ENCODE results near the gene UBD.

DNA sequence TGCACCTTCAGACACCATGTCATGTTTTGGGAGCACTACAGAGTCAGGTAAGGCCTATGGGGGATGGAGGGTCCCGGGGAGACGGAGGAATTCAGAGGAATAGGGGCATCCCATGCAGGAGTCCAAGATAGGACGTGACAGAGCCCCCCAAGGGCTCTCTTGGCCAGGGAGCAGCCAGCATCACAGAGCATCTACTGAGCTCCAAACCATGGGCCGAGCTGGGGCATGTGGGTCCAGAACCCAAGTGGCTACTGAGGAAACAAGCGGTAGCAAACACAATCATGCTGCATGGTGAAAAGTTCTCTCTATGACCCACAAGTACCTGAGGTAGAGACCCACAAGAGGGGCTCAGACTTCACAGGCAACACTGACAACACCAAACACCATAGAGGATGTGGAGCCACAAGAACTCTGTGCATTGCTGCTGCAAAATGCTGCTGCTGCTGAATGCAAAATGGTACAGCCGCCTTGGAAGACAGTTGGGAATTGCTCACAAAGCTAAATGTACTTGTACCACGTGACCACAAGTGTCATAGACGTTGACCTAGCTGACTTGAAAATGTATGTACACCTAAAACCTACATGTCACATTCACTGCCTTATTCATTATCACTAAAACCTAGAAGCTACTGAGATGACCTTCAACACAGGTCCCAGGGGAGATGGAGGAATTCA lies 38.4 kb downstream of the UBD start:
- TF ChIP-seq, protein P1, sequence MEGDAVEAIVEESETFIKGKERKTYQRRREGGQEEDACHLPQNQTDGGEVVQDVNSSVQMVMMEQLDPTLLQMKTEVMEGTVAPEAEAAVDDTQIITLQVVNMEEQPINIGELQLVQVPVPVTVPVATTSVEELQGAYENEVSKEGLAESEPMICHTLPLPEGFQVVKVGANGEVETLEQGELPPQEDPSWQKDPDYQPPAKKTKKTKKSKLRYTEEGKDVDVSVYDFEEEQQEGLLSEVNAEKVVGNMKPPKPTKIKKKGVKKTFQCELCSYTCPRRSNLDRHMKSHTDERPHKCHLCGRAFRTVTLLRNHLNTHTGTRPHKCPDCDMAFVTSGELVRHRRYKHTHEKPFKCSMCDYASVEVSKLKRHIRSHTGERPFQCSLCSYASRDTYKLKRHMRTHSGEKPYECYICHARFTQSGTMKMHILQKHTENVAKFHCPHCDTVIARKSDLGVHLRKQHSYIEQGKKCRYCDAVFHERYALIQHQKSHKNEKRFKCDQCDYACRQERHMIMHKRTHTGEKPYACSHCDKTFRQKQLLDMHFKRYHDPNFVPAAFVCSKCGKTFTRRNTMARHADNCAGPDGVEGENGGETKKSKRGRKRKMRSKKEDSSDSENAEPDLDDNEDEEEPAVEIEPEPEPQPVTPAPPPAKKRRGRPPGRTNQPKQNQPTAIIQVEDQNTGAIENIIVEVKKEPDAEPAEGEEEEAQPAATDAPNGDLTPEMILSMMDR (conservative IDR thresholded peaks at IDR 0.05; ENCODE audit: low read depth, low read length), result no peak
- TF ChIP-seq EZH2 (IDR thresholded peaks at IDR 0.05; ENCODE audit: low read length, unreplicated experiment) (no peak), EZH2phosphoT487 (IDR thresholded peaks at IDR 0.05; ENCODE audit: borderline replicate concordance, low read length) (no peak)

Measured in PC-3 (cell line).